ENCODE measurements around the gene USP20. TPM values are rescaled to one million over a fixed set of nuclear protein-coding genes. Genes with fewer than 3 reads are reported as not detected.
A peak's percentile ranks its signal among the peaks of the same experiment; 100 is the strongest.
"Not testable (repeated sequence)": the region's sequence is repeated elsewhere in the genome, so short reads cannot be mapped to it uniquely, and the experiment has no call there.

Gene USP20
- total RNA-seq, result 10 to 100 TPM; 36.4 to 54.2 TPM
- polyA plus RNA-seq, result 100 to 1,000 TPM in 1 of 2 donors, 10 to 100 TPM in 1; 15.9 to 108 TPM
- long read RNA-seq, donor 1, full-length matches to known transcripts, result 12 of 101 reads
- long read RNA-seq, donor 1, partial matches to known transcripts, result 80 of 101 reads
- long read RNA-seq, donor 1, other reads (novel, unspliced or antisense), result 9 of 101 reads
- long read RNA-seq, donor 2, full-length matches to known transcripts, result 11 of 49 reads
- long read RNA-seq, donor 2, partial matches to known transcripts, result 30 of 49 reads
- long read RNA-seq, donor 2, other reads (novel, unspliced or antisense), result 8 of 49 reads

GRCh38 chr9:129835128-129835859 is at the start of gene USP20, which contains the start of gene C9orf78:
Gene USP20, plus strand, starts transcription at chr9:129835458. Its CDS starts 17,098 bp downstream, at chr9:129852556.
Gene C9orf78, minus strand, starts transcription at chr9:129835275. Its CDS starts 54 bp downstream, at chr9:129835221.
- peaks cover 2 to 8% of the 10 kb centered on the region in 2 donors for H3K36me3 ChIP-seq (ENCODE audit: control insufficient read depth in 1 of 2, insufficient read depth in 2 of 2, low read length in 1 of 2)
- H3K27me3 ChIP-seq (ENCODE audit: control insufficient read depth in 1 of 2, insufficient read depth in 2 of 2, low read length in 1 of 2), result no peaks in the 10 kb centered on the region
- peak; percentile 99 for ATAC-seq (ENCODE audit: low FRiP score)
- H3K4me1 ChIP-seq (ENCODE audit: control insufficient read depth in 1 of 2, insufficient read depth in 2 of 2, low read length in 2 of 2), result no peaks in the 10 kb centered on the region
- DNase-seq, result peak; percentile 97 to 98
- WGBS, 2 donors, result 1% methylated on average over 65 to 81 of the region's 81 CpGs
- peak within 1 kb of the TSS; percentile 43 to 69 for H3K27ac ChIP-seq (ENCODE audit: low read depth in 1 of 2, low read length in 2 of 2)
- H3K9me3 ChIP-seq (ENCODE audit: control insufficient read depth, low read length), result no peaks in the 10 kb centered on the region
- peak within 1 kb of the TSS; percentile 78 to 86 for H3K4me3 ChIP-seq (ENCODE audit: low read length in 2 of 2)
- intact Hi-C loops (cut with DNase I), result loop anchor here in 1 of 2 donors (5.0 kb wide), 1 partner anchor 52 kb away; no protein-coding TSS in a partner anchor

GRCh38 chr9:129785866-129786265 is 49.4 kb upstream of the USP20 start:
- intact Hi-C loops (cut with DNase I), result loop anchor here in 1 of 2 donors (5.0 kb wide), 1 partner anchor 654 kb away; no protein-coding TSS in a partner anchor
- 83 to 84% methylated on average over 1 of the region's 1 CpG for WGBS, 2 donors
- no peaks in the 10 kb centered on the region for H3K36me3 ChIP-seq (ENCODE audit: control insufficient read depth in 1 of 2, insufficient read depth in 2 of 2, low read length in 1 of 2)
- H3K9me3 ChIP-seq (ENCODE audit: control insufficient read depth, low read length), result no peaks in the 10 kb centered on the region
- no peak overlapping the region for H3K4me3 ChIP-seq (ENCODE audit: low read length in 2 of 2)
- no peaks in the 10 kb centered on the region for H3K4me1 ChIP-seq (ENCODE audit: control insufficient read depth in 1 of 2, insufficient read depth in 2 of 2, low read length in 2 of 2)
- DNase-seq (no peak), ATAC-seq (ENCODE audit: low FRiP score) (no peak)
- H3K27ac ChIP-seq (ENCODE audit: low read depth in 1 of 2, low read length in 2 of 2), result no peak overlapping the region
- no peaks in the 10 kb centered on the region for H3K27me3 ChIP-seq (ENCODE audit: control insufficient read depth in 1 of 2, insufficient read depth in 2 of 2, low read length in 1 of 2)

- ATAC-seq (ENCODE audit: low FRiP score) (no peak), DNase-seq (no peak)
- Histone ChIP-seq H3K27me3 (ENCODE audit: control insufficient read depth in 1 of 2, insufficient read depth in 2 of 2, low read length in 1 of 2) (no peaks in the 10 kb centered on the region), H3K9me3 (ENCODE audit: control insufficient read depth, low read length) (no peaks in the 10 kb centered on the region), H3K4me3 (ENCODE audit: low read length in 2 of 2) (no peak overlapping the region), H3K36me3 (ENCODE audit: control insufficient read depth in 1 of 2, insufficient read depth in 2 of 2, low read length in 1 of 2) (no peaks in the 10 kb centered on the region), H3K27ac (ENCODE audit: low read depth in 1 of 2, low read length in 2 of 2) (no peak overlapping the region), H3K4me1 (ENCODE audit: control insufficient read depth in 1 of 2, insufficient read depth in 2 of 2, low read length in 2 of 2) (no peaks in the 10 kb centered on the region)
- WGBS, 2 donors, result 85 to 89% methylated on average over 10 of the region's 10 CpGs
- intact Hi-C loops (cut with DNase I), result loop anchor here in 1 of 2 donors (5.0 kb wide), 1 partner anchor 654 kb away; no protein-coding TSS in a partner anchor
Measured at GRCh38 chr9:129786481-129786880, 48.8 kb upstream of the USP20 start.

- intact Hi-C loops (cut with DNase I), result loop anchor here in 1 of 2 donors (5.0 kb wide), 1 partner anchor 662 kb away; no protein-coding TSS in a partner anchor
- ATAC-seq (ENCODE audit: low FRiP score) (no peak), DNase-seq (no peak)
- H3K27me3 ChIP-seq (ENCODE audit: control insufficient read depth in 1 of 2, insufficient read depth in 2 of 2, low read length in 1 of 2), result no peaks in the 10 kb centered on the region
- no peak overlapping the region for H3K27ac ChIP-seq (ENCODE audit: low read depth in 1 of 2, low read length in 2 of 2)
- no peak overlapping the region for H3K4me3 ChIP-seq (ENCODE audit: low read length in 2 of 2)
- H3K9me3 ChIP-seq (ENCODE audit: control insufficient read depth, low read length), result no peaks in the 10 kb centered on the region
- 79% methylated on average over 8 of the region's 8 CpGs for WGBS, 2 donors
- no peaks in the 10 kb centered on the region for H3K36me3 ChIP-seq (ENCODE audit: control insufficient read depth in 1 of 2, insufficient read depth in 2 of 2, low read length in 1 of 2)
- no peaks in the 10 kb centered on the region for H3K4me1 ChIP-seq (ENCODE audit: control insufficient read depth in 1 of 2, insufficient read depth in 2 of 2, low read length in 2 of 2)
Measured at GRCh38 chr9:129794549-129794948, 40.7 kb upstream of the USP20 start.

- intact Hi-C loops (cut with DNase I), result not testable (repeated sequence)
Measured at GRCh38 chr9:129796029-129796428, 39.2 kb upstream of the USP20 start.

GRCh38 chr9:129798973-129799372 is 36.3 kb upstream of the USP20 start:
- Histone ChIP-seq H3K4me3 (ENCODE audit: low read length in 2 of 2) (no peak overlapping the region), H3K4me1 (ENCODE audit: control insufficient read depth in 1 of 2, insufficient read depth in 2 of 2, low read length in 2 of 2) (no peaks in the 10 kb centered on the region), H3K27me3 (ENCODE audit: control insufficient read depth in 1 of 2, insufficient read depth in 2 of 2, low read length in 1 of 2) (no peaks in the 10 kb centered on the region), H3K27ac (ENCODE audit: low read depth in 1 of 2, low read length in 2 of 2) (no peak overlapping the region), H3K36me3 (ENCODE audit: control insufficient read depth in 1 of 2, insufficient read depth in 2 of 2, low read length in 1 of 2) (no peaks in the 10 kb centered on the region), H3K9me3 (ENCODE audit: control insufficient read depth, low read length) (no peaks in the 10 kb centered on the region)
- intact Hi-C loops (cut with DNase I), result no loop called here
- WGBS, 2 donors, result 52 to 60% methylated on average over 6 of the region's 6 CpGs
- no peak for ATAC-seq (ENCODE audit: low FRiP score)
- no peak for DNase-seq

More at GRCh38 chr9:129796029-129796428, 39.2 kb upstream of the USP20 start:
- not testable (repeated sequence) for H3K27ac ChIP-seq (ENCODE audit: low read depth in 1 of 2, low read length in 2 of 2); H3K9me3 ChIP-seq (ENCODE audit: control insufficient read depth, low read length); H3K4me1 ChIP-seq (ENCODE audit: control insufficient read depth in 1 of 2, insufficient read depth in 2 of 2, low read length in 2 of 2); H3K36me3 ChIP-seq (ENCODE audit: control insufficient read depth in 1 of 2, insufficient read depth in 2 of 2, low read length in 1 of 2); H3K4me3 ChIP-seq (ENCODE audit: low read length in 2 of 2); ATAC-seq (ENCODE audit: low FRiP score); H3K27me3 ChIP-seq (ENCODE audit: control insufficient read depth in 1 of 2, insufficient read depth in 2 of 2, low read length in 1 of 2); DNase-seq
- WGBS, 2 donors, result 72 to 76% methylated on average over 2 of the region's 2 CpGs

GRCh38 chr9:129801504-129801903 is 33.8 kb upstream of the USP20 start:
- Histone ChIP-seq H3K27me3 (ENCODE audit: control insufficient read depth in 1 of 2, insufficient read depth in 2 of 2, low read length in 1 of 2) (no peaks in the 10 kb centered on the region), H3K4me3 (ENCODE audit: low read length in 2 of 2) (no peak overlapping the region), H3K9me3 (ENCODE audit: control insufficient read depth, low read length) (no peaks in the 10 kb centered on the region), H3K4me1 (ENCODE audit: control insufficient read depth in 1 of 2, insufficient read depth in 2 of 2, low read length in 2 of 2) (no peaks in the 10 kb centered on the region), H3K36me3 (ENCODE audit: control insufficient read depth in 1 of 2, insufficient read depth in 2 of 2, low read length in 1 of 2) (no peaks in the 10 kb centered on the region), H3K27ac (ENCODE audit: low read depth in 1 of 2, low read length in 2 of 2) (no peak overlapping the region)
- DNase-seq (no peak), ATAC-seq (ENCODE audit: low FRiP score) (no peak)
- intact Hi-C loops (cut with DNase I), result no loop called here
- WGBS, 2 donors, result 70 to 76% methylated on average over 17 of the region's 17 CpGs

GRCh38 chr9:129802833-129803675 is 32.2 kb upstream of the USP20 start, which contains the start of gene TOR1B:
Gene TOR1B, plus strand, starts transcription at chr9:129803184. Its CDS starts 29 bp downstream, at chr9:129803213.
- DNase-seq, result peak; percentile 96 to 98

More at GRCh38 chr9:129802833-129803675, 32.2 kb upstream of the USP20 start, which contains the start of gene TOR1B:
- H3K9me3 ChIP-seq (ENCODE audit: control insufficient read depth, low read length), result no peaks in the 10 kb centered on the region
- intact Hi-C loops (cut with DNase I), result no loop called here
- H3K4me1 ChIP-seq (ENCODE audit: control insufficient read depth in 1 of 2, insufficient read depth in 2 of 2, low read length in 2 of 2), result no peaks in the 10 kb centered on the region
- no peaks in the 10 kb centered on the region for H3K27me3 ChIP-seq (ENCODE audit: control insufficient read depth in 1 of 2, insufficient read depth in 2 of 2, low read length in 1 of 2)
- peak; percentile 96 for ATAC-seq (ENCODE audit: low FRiP score)
- H3K27ac ChIP-seq (ENCODE audit: low read depth in 1 of 2, low read length in 2 of 2), result no peak within 1 kb of the TSS
- no peaks in the 10 kb centered on the region for H3K36me3 ChIP-seq (ENCODE audit: control insufficient read depth in 1 of 2, insufficient read depth in 2 of 2, low read length in 1 of 2)
- 0% methylated on average over 70 to 93 of the region's 93 CpGs for WGBS, 2 donors
- peak within 1 kb of the TSS; percentile 72 to 75 for H3K4me3 ChIP-seq (ENCODE audit: low read length in 2 of 2)

Data from aorta (tissue), 5 donors.